Esophagus mucosa (tissue), 1 donor: ENCODE data around the gene ASB6. TPM values are rescaled to one million over a fixed set of nuclear protein-coding genes. Genes with fewer than 3 reads are reported as not detected.
"Not testable (repeated sequence)": the region's sequence is repeated elsewhere in the genome, so short reads cannot be mapped to it uniquely, and the experiment has no call there.

Experiments
- ATAC-seq: fragments of 200-7000 bp; cut with Tn5 transposase; one replicate; pipeline ENCODE4 v1.9.1; 2020
- total RNA-seq: library from RNA; stranded (reverse); gene quantifications from one replicate; pipeline ENCODE4 v1.2.4, GENCODE V29; 2023
- donor health status: DM: yes; HTN: yes; CAD: no.

Gene ASB6
- total RNA-seq, 1 donor from 2014 or later: 11.4 TPM

DNA sequence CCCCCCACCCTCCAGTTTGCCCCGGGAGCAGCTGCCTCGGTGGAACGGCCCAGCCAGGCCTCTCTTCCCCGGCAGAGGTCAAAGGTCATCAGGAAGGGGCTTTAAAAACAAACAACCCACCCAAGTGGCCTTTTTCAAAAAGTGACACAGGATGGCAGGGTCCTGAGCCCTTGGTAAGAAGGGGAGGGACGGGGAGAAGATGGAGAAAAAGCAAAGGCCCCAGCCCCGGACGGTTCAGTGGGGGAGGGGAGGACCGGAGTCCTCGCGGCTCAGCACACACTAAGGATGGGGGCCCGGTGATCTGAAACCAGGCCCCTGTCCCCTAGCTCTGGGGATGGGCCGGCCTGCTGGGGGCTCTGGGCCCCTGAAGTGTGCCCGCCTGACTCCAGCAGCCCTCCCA lies 24.6 kb upstream of the ASB6 start:
- no peak for ATAC-seq

DNA sequence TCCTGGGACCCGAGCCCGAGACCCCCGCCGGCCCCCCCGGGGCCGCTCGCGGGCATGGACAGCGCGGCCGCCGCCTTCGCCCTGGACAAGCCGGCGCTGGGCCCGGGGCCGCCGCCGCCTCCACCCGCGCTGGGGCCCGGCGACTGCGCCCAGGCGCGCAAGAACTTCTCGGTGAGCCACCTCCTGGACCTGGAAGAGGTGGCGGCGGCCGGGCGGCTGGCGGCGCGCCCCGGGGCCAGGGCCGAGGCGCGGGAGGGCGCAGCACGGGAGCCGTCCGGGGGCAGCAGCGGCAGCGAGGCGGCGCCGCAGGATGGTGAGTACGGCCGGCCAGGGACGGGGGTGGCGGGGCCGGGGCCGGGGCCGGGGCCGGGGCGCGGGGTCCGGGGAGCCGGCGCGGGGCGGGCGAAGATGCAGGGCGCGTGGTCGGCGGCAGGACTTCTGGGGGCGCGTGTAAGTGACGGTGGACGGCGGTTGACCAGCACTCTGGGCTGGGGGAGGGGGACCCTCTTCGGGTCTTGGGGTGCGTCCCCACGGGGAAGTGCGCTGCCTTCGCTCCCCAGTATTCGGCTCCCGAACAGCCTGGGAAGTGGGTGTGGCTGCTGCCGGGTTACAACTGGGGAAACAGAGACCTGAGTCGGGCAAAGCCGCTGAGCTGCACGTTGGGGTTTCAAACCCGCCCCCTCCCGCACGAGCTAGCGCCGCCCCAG lies 24.0 kb upstream of the ASB6 start:
- ATAC-seq: peak; percentile 27

DNA sequence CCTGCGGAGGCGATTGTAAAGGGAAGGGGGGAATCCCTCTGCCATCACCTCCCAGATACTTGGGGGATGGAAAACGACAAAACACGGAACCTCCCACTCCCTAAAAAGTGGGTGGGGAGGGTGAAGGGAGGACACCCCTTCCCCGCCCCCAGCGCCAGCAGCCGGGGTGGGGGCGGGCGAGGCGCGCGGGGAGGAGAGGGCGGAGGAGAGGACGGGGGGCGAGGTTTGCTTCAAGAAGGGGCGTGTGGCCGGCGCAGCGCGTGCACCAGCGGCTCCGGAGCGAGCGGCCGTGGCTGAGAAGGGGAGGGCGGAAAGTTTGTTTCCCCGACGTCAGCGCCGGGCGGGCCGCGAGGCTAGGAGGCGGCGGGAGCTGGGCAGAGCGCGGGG lies 23.4 kb upstream of the ASB6 start, which contains the start of gene PRRX2:
PRRX2 (plus strand) TSS at position 259 of the 387 bp plus-strand sequence. CDS start 221 bp downstream, outside the sequence.
- ATAC-seq: peak; percentile 22

DNA sequence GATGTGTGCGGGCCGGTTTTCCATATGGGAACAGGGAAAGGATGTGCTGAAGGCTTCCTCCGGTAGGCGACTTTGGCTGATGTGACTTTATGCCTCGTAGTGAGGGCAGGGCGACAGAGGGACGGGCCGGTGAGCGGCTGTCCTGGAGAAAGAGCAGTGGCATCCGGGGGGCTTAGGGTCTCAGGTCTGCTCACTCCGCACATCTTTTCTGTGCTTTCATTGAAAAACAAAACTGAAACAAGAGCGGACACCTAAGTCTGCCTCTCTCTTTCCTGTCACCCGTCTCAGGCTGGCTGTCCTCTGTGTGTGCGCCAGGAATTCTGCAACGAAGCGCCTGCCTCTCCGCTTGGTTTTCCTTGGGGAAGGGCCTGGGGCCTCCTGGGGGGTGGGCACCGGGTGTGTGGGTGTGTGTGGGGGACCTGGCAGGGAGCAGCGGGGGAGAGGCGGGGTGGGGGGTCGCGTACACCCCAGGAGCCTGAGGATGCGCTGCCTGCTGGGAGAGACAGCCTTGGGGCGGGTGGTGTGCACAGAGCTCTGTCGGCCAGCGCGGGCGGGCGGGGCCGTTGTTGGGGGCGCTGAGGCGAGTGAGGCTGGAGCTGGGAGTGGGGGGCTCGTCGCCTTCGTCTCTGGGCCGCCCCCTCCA lies 22.9 kb upstream of the ASB6 start:
- ATAC-seq: peak; percentile 10

DNA sequence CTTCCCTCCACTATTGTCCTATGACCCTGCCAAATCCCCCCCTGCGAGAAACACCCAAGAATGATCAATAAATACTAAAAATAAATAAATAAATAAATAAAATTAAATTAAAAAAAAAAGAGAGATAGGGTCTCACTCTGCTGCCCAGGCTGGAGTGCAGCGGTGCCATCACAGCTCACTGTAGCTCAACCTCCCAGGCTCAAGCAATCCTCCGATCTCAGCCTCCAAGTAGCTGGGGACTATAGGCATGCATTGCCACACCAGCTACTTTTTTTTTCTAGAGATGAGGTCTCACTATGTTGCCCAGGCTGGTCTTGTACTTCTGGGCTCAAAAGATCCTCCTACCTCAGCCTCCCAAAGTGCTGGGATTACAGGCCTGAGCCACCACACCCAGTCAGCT lies 20.3 kb upstream of the ASB6 start:
- not testable (repeated sequence) for ATAC-seq

DNA sequence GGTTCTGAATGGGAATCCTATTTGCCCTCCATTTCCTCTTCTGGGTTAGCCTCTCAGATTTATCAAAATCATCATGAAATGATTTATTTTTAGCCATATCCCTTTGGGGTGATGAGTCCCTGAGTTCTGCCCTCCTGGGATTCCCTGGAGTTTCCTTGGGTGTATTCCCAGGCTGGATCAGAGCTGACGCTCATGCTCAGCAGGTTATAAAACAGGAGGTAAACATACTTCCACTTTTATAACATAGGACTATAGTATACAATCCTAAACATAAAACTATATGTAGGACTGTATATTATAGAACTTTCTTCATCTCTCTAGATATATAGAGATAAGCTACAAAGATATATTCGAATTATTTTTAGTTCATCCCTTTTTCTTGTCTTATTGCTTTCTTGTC lies 19.1 kb upstream of the ASB6 start:
- ATAC-seq: no peak

DNA sequence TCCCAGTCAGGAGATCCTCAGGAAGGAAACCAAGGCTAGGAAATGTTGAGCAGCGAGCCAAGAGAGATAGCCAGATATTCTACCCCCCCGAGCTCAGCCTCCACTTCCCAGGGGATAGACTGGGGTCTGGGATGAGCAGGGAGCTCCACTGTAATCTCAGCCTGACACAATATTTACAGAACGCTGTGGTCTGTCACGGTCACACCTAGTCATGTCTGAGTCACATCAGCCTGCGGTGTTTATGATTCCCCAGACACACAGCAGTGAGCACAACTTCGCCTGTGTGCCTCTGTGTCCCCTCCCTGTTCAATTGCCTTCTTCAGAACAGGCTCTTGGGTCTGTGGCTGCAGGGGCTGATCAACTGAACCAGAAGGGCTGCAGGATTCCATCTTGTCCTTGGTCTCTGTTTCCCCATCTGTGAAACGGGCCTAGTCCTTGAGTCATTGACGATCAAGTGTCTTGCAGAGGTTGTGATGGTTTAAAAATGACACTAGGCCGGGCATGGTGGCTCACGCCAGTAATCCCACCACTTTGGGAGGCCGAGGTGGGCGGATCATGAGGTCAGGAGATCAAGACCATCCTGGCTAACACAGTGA lies 14.9 kb upstream of the ASB6 start:
- ATAC-seq: peak; percentile 88

DNA sequence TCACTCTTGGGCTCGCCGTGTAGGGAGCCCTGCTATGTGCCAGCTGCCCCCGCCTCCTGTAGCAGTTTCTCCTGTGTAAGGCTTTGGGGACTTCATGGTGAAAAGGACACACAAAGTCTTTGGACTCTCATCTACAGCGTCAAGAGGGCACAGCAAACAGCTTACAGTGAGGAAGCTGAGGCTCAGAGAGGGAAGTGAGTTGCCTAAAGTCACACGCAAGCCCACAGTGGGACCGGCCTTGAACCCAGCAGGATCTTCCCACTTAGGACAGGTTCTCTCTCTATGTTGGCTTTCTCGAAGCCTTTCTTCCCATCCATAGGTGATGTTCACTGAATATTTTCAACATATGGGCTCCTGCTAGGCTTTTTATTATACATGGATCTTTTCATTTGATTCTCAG lies 13.7 kb upstream of the ASB6 start:
- no peak for ATAC-seq

DNA sequence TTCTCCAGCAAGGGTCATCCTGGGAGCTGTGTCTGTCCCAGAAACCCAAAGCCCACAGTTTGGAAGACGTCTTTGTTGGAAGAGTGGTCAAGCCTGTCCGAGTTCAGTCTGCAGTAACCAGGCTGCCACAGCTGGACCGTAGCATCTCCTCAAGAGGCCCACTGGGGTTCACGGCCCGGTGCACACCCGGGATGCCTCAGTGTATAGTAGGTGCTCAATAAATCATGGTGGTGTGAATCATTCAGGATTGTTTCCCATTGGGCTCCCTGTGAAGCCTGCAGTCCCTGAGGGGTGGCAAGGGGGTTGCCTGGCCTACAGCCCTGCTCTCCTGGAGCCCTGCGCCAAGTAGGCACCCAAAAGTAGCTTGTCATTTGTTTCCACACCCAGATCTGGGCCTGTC lies 13.2 kb upstream of the ASB6 start:
- no peak for ATAC-seq

DNA sequence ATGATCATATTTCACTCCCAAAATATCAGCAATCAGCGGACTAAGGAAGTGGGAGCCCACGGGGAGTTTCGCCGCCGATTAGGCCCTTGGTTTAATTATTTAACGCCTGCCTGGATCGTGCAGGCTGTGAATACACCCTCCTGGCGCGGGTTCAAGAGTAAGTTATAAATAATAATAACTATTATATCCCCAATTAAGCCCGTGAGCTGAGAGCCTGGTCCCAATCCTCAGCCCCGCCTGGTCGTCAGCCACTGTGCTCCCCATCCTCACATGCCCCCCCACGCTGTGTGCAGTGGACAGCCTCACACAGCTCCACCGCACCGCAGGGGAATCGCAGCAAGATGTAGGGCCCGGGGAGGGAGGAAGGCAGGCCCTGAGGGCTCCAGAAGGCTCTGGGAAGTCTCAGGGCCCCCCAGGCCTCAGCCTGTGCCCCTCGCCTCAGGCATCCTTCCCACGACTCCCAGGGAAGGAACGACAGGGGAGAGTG lies 12.6 kb upstream of the ASB6 start:
- no peak for ATAC-seq

DNA sequence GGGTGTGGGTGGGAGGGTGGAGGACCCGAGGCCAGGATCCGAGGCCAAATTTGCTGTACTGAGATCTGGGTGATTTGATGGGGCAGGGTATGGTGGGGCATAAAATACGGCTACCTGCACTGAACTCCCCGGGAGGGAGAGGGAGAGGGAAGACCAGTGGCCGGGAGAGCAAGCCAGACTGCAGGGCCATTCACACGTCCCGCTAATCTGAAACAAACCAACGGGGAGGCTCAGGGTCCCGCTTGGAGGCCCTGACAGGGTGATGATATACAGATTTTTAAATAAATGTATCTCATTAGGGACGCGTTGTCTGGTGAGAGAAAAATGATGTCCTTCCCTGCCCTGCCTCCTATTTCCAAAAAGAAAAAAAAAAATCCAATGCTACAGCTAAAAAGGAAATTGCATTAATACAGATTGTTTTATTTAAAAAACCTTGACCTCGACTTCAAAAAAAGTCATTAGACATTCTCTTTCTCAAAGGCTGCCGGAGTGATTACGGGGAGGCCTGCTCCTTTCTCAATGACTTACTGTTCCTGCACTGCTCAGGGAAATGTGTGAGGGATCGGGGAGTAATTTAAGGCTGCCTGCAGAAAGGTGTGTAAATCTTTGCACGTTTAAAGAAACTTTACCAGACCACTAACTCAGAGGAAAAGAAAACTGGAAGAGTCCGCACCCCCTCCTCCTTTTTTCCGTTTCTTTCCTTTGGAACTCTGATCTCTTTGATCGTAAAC lies 12.0 kb upstream of the ASB6 start:
- ATAC-seq: no peak

DNA sequence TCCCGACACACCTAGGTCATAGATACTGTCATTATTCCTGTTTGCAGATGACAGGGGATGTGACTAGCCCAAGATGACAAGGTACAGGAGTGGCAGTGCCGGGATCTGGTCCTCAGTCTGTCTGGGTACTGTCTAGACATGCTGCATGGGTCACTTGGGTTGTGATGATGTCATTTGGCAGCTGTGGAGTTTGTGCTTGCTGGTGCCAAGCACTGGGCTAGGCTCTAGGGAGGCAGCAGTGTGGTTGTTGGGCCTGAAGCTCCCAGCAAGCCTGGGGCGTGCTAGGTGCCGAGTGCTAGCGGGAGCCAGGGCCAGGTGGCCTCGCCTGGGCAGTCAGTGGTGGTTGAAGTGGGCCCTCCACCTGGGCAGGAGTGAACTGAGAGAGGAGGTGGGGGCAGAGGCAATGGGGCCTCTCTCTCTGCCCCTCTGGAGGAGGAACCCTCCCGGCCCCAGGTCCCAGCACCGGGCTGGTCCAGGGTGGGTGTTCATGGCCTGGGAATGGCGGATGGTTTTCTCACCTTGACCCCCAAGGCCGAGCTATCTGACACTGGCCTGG lies 8.8 kb upstream of the ASB6 start:
- ATAC-seq: peak; percentile 88

DNA sequence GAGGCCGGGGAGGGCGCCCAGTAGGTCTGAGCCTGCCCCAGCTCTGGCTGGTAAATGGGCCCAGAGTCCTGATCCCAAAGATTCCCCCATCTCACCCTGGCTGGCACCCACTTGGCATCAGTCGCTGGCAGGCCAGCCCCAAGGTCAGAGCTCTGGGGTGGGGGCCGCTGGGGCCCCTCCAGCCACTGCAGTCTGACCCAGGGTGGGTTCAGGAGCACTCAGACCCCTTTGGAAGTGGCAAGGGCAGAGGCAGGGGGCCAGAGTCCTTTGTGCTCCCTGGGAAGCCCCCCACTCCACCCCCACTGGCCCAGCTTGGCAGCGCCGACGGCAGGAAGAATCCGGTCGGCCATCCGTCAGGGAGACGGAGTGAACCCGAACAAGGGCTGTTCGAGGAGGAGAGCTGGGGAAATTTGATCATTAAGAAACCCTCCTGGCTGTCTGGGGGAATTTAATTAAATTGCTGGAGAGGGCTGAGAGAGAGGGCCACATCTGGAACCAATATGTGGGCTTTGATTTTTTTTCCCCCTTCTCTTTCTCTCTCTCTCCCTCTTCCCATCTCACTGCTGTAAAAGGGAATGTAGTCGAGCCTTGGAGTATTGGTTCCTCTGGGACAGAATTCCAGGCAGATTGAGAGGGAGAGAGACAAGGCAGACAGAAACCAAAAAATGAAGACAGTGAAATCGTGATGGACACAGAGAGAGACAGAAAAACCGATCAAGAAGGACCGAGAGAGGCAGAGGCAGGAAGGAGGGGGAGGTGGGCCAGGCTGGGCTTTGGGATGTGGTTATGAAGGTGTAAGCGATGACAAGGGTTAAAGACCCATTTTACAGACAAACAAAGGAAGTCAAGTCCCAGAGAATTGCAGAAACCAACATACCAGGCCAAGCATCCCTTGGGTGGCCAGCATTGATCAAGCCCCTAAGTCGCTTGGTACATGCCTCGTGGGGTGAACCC lies 8.1 kb upstream of the ASB6 start:
- ATAC-seq: no peak

DNA sequence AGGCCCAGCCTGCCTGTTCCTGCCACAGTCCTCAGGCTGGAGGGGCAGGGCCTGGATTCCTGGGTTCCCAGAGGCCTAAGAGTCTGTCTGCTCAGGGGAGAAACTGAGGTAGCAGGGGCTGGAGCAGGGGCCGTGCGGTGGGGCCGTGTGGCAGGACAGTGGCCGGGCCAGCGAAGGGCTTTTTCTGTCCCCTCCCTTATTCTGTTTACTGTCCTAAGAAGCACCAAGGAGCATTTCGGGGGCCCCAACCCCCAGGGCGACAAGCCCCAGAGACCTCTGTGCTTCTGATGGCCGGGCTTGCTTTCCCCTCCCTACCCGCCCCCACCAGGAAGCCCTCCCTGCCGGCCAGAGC lies 6.8 kb upstream of the ASB6 start:
- ATAC-seq: no peak

DNA sequence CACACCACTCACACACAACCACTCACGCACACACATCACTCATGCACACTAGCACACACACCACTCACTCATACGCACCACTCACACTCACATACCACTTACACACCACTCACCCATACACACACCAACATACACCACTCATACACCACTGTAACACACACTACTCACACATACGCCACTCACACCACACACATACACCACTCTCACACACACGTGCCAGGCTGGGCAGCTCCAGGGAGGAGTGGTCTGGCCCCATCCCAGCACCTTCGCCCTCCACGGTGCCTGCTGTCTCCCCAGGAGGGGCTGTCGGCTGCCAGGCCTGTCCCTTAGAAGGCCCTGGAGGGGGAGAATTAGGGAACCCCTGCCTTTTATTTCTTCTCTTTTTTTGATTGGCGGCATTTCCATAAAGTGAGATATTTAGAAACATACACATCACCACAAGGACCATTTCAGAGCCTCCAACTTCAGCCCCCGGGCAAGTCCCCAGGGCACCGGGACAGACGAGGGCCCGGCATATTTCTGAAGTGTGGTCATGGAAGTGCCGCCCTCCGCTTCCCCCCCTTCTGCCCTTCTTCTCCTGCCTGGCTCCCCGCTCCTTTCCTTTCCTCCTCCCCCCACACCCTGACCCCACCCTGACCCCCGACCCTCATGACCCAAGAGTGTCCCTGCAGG lies 6.3 kb upstream of the ASB6 start:
- no peak for ATAC-seq

DNA sequence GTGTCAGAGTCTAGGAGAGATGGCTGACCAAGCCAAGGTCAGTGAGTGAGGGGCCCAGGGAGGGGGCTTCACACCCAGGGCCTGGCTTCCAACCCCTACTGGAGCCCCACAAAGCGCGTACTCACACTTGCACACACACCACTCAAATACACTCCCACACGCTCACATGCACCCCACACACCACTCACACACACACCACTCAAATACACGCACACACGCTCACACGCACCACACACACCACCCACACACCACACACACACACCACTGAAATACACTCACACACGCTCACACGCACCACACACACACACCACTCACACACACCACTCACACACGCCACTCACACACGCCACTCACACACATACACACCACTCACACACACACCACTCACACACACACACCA lies 5.7 kb upstream of the ASB6 start:
- ATAC-seq: no peak

DNA sequence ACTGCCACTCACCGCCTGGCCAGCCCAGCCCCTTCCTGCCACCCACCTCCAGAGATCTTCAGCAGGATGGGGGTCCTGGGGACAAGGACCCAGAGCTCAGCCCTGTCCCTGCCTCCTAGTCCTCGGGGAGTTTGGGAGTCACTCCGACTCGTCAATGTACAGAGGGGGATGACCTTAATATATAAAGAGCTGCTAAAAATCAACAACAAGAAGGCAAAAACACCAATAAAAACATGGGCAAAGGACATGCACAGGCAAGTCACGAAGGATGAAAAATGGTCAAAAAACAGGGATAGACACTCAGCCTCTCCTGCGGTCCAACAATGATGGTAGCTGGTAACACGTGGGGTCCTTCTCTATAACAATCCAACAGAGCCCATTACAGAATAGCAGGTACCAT lies 4.7 kb upstream of the ASB6 start:
- ATAC-seq: no peak

DNA sequence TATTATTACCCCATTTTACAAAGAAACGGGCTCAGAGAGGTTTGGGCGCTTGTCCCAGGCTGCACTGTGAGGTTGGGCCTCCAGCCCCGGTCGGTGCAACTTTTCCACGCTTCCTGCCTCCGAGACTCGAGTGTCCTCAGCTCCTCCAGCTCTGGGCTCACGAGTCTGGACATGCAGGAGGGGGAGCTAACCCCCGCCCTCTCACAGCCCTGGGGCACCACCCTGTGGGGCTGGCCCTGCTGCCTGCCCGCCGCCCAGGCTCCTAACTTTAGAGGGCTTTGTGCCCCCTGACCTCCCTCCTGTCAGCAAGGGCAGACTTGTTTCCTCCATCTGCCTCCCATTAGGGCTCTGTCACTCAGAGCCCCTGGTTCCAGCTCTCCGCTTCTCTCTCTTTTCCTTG lies 4.3 kb upstream of the ASB6 start:
- ATAC-seq: no peak

DNA sequence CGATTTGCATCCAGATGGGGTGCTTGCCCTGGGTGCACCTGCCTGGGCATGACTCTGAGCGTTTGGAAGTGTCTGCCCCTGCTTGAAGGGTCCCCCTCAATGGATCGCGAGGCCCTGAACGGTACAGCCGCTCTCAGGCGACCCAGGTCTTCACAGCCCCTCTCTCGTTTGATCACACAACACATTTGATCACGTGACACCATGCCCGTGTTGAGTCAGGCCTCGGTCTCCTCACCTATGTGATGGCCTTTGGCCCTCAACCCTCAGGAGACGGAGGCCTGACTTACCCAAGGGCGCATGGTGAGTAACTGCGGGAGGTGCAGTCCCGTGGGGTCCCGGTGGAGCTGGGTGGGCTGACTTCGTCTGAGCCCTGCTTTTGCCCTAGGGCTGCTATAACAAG lies 3.0 kb upstream of the ASB6 start:
- peak; percentile 0 for ATAC-seq

DNA sequence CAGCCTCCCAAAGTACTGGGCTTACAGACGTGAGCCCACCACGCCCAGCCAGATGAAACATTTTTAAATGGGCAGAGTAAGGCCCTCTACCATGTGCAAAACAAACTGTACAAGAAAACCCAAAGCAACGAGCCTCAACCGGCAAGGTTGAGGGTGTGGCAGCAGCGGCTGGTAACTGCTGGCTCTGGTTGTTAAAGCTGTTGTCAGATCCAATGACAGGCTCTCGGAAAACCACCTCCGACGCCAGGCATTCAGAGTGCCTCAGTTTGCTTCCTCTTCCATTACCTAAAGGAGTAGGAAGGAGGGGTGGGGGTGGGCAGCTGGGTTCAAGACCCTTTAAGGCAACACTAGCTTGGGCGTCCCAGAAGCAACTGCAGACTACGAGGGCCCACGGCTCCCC lies 2.4 kb upstream of the ASB6 start:
- ATAC-seq: peak; percentile 33

DNA sequence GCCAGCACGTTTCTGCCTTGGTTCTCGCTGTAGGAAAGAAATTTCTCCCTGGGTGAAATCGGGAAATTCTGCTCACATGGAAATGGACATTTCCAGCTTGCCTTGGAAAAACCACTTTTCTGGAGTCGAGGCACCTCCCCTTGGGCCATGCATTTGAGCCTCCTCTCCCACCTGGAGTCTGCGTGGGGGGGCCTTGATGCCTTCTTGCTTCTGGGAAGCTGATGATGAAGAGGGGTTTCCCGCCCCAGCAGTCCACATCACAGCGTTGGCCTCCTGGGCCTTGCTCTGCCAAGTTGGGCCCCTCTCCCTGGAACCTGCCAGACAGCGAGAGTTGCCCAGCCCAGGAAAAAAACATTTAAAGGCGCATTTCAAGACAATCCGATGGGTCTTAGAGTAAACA lies 1.8 kb upstream of the ASB6 start:
- ATAC-seq: no peak
